Stimulated activated CD8-positive, alpha-beta memory T cell treated with anti-CD3 and anti-CD28 coated beads, Interleukin-7, amount 100 ng/mL, for 48 hours (primary cell): Measurements from ENCODE around the gene CASP6.
"Not testable (repeated sequence)": the region's sequence is repeated elsewhere in the genome, so short reads cannot be mapped to it uniquely, and the experiment has no call there.

Source experiments
- DNase-seq, 2 donors: peaks; one replicate each; pipeline ENCODE4 v3.0.0-alpha.2; 2020; ENCODE audit warnings: low read depth in 1 of 2; ENCODE audit errors: extremely low read depth in 1 of 2

Gene CASP6

DNA sequence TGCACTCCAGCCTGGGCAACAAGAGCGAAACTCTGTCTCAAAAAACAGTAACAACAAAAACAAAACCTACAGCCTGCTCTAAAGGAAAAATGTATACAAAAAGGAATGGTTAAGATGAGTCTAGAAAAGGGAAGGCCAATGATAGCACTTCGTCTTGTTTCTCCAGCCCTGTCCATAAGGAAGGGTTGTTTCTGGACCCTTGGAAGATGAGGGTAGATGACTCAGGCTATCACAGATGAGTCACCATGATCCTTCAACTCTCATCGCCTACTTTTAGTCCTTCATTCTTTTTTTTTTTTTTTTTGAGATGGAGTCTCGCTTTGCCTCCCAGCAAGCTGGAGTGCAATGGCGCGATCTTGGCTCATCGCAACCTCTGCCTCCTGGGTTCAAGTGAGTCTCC is 17.8 kb upstream of the CASP6 start:
- no peak for DNase-seq

GRCh38 chr4:109719604-109720003 is 16.4 kb upstream of the CASP6 start:
- DNase-seq = no peak

GRCh38 chr4:109718759-109719158 is 15.5 kb upstream of the CASP6 start:
- DNase-seq = no peak

GRCh38 chr4:109713500-109713899 is 10.3 kb upstream of the CASP6 start:
- no peak for DNase-seq

DNA sequence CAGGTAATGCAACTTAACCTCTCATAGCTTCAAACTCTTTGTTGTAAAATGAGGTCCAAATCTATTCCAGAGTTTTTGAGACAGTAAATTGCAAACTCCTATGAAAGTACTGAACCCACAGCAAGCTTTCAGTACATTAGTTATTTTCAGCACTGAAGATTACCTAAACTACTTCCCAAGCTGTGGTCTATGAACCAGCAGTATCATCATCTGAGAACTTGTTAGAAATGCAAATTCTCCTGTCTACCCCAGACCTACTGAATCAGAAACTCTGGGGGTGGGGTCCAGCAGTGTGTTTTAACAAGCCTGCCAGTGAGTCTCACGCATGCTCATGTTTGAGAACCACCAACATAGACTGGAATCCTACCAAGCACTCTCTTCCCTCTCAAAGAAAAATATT is 5.7 kb upstream of the CASP6 start:
- DNase-seq = no peak

DNA sequence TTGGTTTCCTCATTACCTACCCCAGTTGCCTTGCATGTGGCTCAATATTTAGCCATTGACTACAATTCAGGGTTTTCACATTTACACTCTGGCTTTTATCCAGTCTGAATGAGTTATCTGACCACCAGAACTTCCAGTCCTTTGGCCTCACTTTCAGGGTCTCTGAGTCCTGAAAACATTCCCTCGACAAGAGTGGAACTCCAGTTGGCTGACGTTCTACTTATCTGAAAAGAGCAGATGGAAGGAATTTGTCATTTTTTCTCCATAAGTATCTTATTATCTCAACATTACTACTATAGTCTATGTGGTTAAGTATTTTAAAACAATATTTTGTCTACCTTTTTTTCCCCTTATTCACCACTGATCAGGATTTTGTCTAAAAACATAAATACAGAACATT is 5.2 kb upstream of the CASP6 start:
- DNase-seq = no peak

GRCh38 chr4:109703664-109704361 is 568 bp upstream of the CASP6 start:
- no peak for DNase-seq

DNA sequence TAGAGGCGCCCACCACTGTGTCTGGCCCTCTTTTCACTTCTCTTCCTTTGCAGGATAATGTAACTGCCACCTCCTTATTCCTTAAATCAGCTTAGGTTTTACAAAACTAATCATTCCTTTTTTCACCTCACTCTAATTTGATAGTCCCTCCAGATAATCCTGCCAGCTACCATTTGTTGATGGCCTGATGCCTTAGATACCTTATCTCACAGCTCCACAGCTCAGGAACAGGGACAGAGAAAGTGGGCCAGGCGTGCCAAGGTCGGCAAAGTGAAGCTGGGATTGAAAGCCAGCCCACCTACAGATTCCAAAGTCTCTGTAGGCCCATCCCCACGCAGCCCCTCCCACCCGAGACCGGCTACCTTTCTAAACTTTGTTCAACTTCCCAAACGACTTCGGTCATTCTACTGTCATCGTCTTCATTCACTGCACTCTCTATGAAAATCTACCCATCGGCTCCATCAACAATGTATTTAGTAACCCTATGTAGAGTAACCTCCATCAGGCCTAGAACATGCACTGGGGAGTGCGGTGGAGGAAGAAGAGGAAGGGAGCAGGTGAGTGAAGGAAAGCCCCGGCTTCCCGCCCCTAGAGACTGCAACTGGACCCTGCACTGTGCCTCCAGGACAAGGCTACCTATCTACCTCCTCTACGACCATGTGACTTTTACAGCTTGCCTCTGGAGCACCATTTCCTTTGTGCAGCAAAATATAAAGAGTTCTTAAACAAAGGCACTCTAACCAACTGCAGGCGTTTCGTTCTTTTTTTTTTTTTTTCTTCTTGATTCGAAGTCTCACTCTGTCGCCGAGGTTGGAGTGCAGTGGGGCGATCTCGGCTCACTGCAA is 1.5 kb downstream of the CASP6 start:
- no peak for DNase-seq

- no peak for DNase-seq
Observed at GRCh38 chr4:109699553-109700225, 3.6 kb downstream of the CASP6 start.

DNA sequence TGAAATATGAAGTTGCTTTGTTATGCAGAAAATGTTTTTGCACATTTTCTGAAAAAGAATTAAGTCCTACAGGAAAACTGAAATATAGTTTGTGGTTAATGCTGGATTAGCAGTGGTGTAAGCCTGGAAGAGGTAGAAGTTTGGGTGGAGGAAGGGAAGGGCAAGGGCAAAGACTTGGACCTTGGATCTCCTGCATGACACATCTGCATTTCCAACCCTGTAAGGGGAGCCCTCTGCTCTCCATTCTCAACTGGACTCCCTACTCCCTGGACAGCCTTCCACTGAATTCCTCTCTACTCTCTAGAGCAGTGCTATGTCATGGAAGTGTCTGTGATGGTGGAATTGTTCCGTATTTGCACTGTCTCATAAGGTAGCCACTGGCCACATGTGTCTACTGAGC is 4.6 kb downstream of the CASP6 start:
- DNase-seq = no peak

GRCh38 chr4:109691411-109691920 is 11.8 kb downstream of the CASP6 start:
- no peak for DNase-seq

DNA sequence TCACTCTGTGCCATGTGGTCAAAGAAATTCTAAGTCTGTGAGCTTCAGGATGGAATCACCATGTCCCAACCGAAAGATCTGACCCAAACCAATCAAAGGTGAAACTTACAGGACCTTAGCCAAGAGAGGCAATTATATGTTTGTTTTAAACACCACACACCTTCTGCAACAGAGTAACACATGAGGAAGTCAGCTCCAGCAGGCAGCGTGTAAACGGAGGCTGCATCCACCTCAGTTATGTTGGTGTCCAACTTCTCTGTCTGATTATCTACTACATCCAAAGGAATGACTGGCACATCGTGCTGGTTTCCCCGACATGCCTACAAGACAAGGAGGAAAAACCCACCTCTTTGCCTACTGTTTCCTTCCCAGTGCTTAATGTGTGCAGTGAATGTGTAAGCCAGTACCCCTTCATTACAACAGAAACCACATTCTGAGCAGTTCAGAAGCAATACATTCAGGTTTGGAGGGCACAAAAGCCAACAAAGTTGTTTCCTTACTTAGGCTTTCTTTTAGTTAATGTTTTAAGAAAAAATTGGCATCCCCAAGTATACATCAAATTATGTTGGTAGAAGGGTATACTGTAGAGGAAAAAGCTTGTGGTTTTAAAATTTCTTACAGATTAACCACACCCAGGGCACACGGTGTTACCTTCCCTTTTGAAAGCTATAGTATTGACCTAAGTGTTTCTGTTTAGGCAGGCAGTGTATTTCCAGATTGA is 12.4 kb downstream of the CASP6 start:
- no peak for DNase-seq

GRCh38 chr4:109684727-109685126 is 18.5 kb downstream of the CASP6 start:
- no peak for DNase-seq

DNA sequence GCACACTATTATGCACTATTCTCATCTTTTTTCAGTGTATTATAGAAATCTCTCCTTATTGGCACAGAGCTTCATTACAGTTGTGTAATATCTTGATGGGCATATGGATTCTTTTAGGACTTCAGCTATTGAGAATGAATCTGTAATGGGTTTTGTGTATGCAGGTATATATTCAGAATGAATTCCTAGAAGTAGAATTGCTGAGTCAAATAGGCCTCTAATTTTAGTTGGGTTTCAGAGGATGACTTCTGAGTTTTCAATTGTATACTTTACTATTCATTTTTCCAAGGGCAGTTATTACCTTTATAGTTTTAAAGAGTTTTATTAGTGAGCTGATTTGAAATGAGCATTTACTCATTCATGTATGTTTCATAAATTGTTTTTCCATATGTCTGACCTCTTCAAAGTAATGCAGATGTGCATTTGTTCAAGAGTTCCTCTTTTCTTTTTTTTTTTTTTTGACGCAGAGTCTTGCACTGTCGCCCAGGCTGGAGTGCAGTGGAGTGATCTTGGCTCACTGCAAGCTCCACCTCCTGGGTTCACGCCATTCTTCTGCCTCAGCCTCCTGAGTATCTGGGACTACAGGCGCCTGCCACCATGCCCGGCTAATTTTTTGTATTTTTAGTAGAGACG is 19.5 kb downstream of the CASP6 start:
- no peak for DNase-seq

DNA sequence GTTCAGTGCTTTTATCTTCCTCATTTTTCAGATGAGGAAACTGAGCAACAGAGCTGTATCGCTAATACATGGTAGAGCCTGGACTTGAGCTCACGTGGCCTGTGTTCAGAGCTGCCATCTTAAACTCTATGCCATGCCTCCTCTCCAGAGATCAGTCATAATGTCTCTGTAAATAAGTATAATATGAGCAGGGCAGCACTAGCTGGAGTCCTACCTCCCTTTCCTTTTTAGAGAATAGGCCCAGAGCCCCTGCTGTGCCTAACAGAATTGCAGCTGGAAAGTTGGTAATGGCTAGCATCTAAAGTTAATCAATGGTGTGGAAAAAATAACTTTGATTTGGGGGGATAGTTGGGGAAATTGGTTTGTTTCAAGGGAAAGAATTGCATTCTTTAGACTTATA is 20.4 kb downstream of the CASP6 start:
- no peak for DNase-seq

DNA sequence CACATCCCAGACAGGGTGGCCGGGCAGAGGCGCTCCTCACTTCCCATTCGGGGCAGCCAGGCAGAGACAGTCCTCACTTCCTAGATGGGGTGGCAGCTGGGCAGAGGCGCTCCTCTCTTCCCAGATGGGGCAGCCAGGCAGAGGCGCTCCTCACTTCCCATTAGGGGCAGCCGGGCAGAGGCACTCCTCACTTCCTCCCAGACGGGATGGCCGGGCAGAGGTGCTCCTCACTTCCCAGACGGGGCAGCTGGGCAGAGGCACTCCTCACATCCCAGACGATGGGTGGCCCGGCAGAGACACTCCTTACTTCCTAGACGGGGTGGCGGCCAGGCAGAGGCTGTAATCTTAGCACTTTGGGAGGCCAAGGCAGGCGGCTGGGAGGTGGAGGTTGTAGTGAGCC is 24.3 kb downstream of the CASP6 start:
- DNase-seq = not testable (repeated sequence)

GRCh38 chr4:109678472-109678871 is 24.8 kb downstream of the CASP6 start:
- DNase-seq = not testable (repeated sequence)

DNA sequence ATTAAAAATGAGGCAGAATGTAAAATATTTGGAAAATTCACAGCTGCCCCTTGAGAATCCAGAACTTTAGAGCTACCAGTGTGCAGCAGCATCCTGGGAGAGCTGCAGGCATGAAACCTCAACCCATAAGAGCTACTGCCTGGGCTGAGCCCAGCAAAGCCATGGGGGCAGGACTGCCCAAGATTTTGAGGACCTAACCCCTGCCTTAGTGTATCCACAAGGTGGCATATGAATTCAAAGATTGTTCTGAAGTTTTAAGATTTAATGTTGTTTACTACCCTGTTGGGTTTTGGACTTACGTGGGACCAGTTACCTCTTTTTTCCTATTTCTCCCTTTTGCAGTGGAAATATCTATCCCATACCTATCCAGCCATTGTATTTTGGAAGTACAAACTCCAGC is 26.4 kb downstream of the CASP6 start:
- no peak for DNase-seq

- DNase-seq = no peak
Observed at GRCh38 chr4:109675843-109676242, 27.4 kb downstream of the CASP6 start.

DNA sequence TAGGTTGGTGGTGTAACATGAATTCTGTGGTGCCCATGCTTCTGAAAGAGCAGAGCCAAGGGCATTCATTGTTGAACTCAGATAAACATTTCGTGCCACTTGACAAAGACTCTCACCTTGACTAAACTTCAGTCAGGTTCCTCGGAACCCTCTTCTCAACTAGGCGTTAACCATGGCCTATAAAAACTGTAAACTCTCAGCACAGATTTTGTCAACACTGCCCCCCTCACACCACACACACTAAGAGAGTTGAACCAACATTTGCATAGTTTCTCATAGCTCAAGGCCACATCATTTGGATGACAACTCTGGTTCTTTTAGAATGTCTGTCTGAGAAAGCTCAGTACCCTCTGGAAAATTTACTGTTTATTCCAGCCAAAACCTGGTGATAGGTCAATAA is 28.1 kb downstream of the CASP6 start:
- DNase-seq = no peak

DNA sequence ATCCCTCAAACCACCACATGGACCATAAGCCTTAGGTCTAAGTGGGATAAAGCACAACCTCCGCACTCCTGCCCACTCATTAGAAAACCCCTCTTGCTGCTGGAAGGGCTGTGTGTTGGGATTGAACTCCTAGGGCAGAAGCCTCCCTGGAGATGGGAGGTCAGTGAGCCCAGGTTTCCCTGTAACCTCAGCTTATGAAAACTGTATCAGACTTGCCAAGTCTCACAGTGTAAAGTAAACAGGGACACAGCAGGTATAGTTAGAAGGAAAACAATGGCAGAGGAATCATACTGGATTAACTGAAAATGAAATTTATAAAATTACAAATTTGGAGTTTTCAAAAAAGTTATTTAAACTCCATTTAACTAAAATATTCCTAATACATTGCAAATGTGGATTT is 29.9 kb downstream of the CASP6 start:
- DNase-seq = no peak
